ENCODE data around the gene SLC43A1.

GRCh38 chr11:57499413-57499982 is 16.0 kb downstream of the SLC43A1 start:
- TF ChIP-seq CTCF (IDR thresholded peaks at IDR 0.05; ENCODE audit: low read depth, low read length), result no peak
- no peak for TF ChIP-seq POLR2A (IDR thresholded peaks at IDR 0.05; ENCODE audit: extremely low read depth, insufficient read length)
- TF ChIP-seq, protein P1, sequence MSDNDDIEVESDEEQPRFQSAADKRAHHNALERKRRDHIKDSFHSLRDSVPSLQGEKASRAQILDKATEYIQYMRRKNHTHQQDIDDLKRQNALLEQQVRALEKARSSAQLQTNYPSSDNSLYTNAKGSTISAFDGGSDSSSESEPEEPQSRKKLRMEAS (IDR thresholded peaks at IDR 0.05; ENCODE audit: low read depth, low read length), result no peak

All from NB4 (cell line).